GM18507 (cell line): ENCODE results near the gene PID1.

Experiments used
- DNase-seq: peaks from one replicate; pipeline ENCODE4 v3.0.0; 2011; ENCODE audit warnings: low read depth; ENCODE audit not compliant: insufficient read length; ENCODE audit errors: extremely low spot score
- FAIRE-seq: peaks from 2 replicates; lab custom pipeline; 2011; peaks lifted over from hg19 to GRCh38; lab: Jason Lieb, UNC

Gene PID1

DNA sequence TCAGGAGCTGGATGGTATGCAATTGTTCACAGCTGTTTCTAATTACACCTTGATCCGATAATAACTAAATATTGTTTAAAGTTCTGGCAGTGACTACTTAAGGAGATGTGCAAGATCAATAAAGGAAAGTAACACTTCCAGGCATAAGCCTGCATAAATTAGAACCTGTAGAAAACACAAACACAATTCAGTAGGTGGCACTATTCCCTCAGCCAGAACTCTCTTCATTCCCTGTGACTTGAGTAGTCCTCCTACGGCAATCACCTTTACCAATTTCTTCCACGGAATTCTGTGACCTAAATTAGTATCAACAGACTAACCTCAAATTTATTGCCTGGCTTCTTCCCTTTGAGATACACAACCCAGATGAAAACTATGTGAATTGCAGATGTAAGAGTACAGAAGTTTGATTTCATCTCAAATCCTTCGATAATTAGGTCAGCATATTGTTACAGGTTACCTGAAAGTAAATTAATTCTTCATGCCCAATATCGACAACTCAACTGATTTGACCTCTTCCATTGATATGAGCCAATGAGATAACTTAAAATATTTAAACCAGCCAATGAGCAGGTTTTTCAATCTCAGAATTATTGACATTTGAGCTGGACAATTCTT lies 137.8 kb downstream of the PID1 start:
- DNase-seq (no peak), FAIRE-seq (no peak)

- DNase-seq, result no peak
- no peak for FAIRE-seq
Measured at GRCh38 chr2:229132236-229132635, 138.9 kb downstream of the PID1 start.

- FAIRE-seq, result no peak
- no peak for DNase-seq
Measured at GRCh38 chr2:229130522-229130921, 140.6 kb downstream of the PID1 start.

DNA sequence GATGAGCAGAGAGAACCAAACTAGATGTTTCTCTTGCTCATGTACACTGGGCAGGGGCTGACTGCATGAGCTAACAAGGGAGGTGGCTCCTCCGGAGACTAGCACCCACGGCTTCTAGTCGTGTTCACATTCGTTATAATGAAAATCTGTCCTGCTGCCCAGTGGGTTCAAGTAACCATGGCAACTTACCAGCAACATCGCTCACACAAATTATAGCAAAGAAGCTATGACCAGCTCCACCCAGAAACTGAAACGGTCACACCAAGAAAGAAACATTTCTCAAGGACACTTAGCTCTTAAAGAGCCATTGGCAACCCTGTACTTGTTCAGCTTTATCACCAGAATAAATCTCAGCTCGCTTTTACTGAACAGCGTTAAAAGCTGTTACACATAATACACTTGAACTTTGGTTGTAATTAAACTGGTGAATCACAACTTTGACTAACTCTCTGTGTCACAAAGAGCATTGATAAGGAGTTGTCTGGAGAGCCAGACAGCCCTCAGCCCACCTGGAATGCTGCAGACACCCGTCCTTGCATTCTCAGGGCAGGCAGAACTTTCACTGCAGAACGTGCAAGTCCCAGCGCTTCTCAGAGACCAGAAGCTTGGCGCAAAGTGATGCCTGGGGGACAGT lies 141.2 kb downstream of the PID1 start:
- DNase-seq, result no peak
- FAIRE-seq, result no peak

- DNase-seq (no peak), FAIRE-seq (no peak)
Measured at GRCh38 chr2:229127471-229127870, 143.6 kb downstream of the PID1 start.

DNA sequence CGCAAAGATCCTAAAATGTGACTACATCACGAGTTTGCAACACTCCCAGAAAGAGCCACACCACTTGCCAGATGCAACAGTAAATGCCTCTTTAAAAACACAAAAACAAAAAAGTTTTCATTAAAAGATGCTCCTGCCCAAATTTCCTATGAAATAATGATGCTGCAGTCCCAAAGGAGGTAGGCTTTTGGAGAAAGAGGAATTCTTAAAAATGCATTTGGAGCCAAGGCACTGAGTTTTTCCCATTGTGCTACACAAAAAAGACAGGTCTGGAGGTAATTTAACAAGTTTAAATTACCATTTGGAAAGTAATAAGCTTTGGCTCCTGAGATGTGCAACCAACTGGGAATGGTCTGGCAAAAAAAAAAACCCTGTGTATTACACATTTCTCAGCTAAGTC lies 145.0 kb downstream of the PID1 start:
- no peak for FAIRE-seq
- no peak for DNase-seq

GRCh38 chr2:229124136-229124535 lies 147.0 kb downstream of the PID1 start:
- DNase-seq, result no peak
- no peak for FAIRE-seq

DNA sequence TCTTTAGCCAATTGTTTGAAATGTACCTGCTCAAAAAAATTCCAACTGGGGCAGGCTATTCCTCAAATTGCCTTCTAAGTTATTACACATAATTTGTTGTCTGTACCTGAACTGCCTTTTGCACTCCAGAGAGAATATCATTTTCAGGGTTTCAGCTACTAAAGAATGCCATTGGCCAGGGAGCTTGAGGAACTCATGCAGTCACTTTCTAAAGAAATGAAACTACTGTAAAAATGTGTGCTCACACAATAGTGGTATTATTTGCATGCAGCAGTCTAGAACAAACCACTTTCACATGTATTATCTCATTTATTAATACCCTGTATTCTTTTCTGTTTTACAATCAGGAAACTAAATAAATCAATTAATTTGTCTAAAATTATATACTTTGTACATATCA lies 152.2 kb downstream of the PID1 start:
- DNase-seq (no peak), FAIRE-seq (no peak)

- FAIRE-seq (no peak), DNase-seq (no peak)
Measured at GRCh38 chr2:229118336-229118735, 152.8 kb downstream of the PID1 start.

DNA sequence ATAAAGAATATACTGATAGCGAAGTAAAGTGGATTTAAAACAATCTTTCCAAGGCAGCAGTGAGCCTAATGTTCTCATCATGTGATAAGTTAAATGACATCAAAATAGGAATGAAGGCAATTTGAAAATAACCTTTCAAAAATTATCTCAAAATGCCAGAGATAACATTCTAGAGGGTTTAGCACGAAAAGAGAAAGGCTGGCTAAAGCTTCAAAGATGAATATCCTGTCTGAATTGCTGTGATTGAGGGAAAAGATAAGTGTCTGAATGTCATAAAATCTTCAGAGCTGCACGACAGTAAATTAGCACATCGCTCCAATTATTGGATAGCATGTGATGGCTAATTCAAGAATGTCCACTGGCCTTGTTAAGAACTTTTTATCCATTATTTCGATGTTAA lies 159.3 kb downstream of the PID1 start:
- no peak for DNase-seq
- no peak for FAIRE-seq

DNA sequence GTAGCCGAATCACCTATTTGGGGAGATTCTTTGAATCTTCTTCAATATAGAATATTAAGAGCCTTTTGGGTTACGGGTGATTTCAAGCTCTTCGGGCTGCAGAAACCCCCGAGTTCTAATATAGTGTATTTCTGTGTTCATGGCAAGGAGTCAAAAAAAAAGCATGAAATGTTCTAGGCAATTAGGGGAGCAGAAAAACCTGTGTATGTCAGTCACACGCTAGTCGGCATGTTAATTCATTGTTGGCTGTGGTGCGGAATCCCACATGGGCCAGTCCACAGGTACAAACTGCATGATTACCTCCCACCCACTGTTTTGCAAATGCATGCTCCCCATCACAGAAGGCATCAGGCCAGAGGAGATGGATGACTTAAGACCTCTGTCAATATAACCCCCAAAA lies 161.9 kb downstream of the PID1 start:
- DNase-seq (no peak), FAIRE-seq (no peak)

GRCh38 chr2:229107601-229108000 lies 163.5 kb downstream of the PID1 start:
- no peak for FAIRE-seq
- DNase-seq, result no peak

DNA sequence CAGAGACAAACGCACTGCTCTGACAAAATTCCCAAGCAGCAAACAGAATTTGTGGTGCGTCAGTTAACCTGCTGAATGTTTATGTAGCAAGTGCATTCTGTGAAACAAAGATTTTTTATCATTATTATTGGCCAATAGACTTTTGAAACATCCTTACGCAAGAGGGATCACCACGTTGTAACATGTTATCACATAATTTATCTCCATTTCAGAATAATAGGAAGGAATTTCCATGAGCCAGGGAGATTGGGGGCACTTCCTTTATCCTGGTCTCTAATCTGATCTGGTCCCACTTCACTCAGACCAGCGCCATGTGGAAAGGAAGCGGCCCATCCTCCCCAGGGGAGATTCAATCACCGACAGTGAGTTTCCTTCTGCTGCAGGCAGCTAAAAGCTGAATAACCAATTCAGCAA lies 166.1 kb downstream of the PID1 start:
- no peak for FAIRE-seq

GRCh38 chr2:229104025-229104424 lies 167.1 kb downstream of the PID1 start:
- DNase-seq (no peak), FAIRE-seq (no peak)

More for the DNA sequence above, 166.1 kb downstream of the PID1 start:
- DNase-seq, result no peak

DNA sequence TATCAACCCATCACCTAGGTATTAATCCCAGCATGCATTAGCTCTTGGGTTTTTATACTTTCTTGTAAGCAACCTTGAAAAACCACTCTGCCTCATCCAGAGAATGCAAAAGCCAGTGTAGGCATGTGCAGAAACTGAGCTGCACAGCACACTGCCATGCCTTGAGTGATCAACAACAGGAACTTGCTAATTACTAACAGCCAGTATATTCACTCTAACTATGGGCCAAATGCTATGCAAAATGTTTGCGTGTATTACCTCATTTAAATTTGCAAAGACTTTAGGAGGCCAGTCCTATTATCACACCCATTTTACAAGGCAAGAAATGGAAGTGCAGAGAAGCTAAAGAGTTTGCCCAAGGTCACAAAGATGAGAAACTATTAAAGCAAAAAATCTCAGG lies 169.8 kb downstream of the PID1 start:
- DNase-seq (no peak), FAIRE-seq (no peak)

DNA sequence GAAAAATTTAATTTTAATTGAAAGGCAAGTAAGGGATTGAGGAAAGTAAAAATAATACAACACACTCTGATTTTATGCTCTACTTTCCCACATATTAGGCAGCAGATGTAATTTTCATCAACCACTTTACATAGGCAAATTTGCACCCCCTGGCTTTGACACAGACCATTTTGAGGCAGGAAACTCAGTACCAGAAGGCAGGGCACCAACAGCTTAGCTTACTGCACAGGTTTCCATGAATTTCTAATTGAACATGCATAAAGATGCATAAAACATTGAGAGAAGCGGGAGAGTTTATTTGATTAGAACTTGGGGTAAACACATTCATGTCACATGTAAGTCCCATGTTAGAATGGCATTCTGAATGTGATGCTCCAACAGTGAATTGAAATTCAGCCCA lies 171.9 kb downstream of the PID1 start:
- no peak for DNase-seq
- FAIRE-seq, result no peak

GRCh38 chr2:229098801-229099200 lies 172.3 kb downstream of the PID1 start:
- DNase-seq (no peak), FAIRE-seq (no peak)

- DNase-seq, result no peak
- no peak for FAIRE-seq
Measured at GRCh38 chr2:229096409-229097066, 174.5 kb downstream of the PID1 start.

- no peak for DNase-seq
- no peak for FAIRE-seq
Measured at GRCh38 chr2:229095472-229095871, 175.6 kb downstream of the PID1 start.

DNA sequence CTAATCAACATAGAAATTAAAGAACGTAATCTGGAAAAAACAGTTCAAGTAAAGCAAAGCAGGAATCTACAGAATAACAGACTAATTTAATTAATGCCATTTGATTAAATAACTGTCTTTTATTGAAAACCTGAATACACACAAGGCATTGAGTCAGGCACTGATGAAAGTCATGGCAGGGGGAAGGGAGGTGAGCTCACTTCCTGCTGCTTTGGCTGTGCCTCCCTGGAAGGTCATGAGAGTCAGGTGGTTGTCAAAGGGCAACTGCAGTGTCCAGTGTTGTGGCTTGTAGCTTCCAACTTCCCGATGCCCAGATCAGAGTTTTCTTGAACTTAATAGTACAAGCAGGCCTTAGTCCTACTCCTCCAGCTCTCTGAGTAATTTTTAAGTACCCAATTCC lies 180.9 kb downstream of the PID1 start:
- FAIRE-seq (no peak), DNase-seq (no peak)

DNA sequence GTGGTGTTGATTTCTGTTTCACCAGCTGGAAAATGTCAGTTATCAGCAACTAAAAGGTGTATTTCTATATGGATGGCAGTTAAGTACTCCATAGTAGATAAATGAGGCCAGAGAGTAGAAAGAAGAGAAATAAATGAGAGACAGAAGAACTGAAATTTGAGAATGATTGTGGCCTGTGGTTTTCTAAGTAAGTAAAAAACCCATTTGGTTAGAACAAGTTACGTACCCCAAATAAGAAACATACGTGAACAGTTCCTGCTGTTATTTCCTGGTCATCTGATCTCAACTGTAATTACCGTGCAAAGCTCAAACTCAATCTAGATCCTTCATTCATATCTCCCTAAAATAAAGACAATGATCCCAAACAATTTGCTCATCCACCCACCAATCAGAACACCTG lies 181.3 kb downstream of the PID1 start:
- FAIRE-seq (no peak), DNase-seq (no peak)
